Muscle layer of duodenum (tissue), 2 donors: ENCODE measurements around the gene GHRH.

ENCODE experiments used
- H3K27ac ChIP-seq: one replicate; pipeline ENCODE4 v1.7.0; 2013; ENCODE audit warnings: mild to moderate bottlenecking, low read length
- H3K27me3 ChIP-seq: one replicate; pipeline ENCODE4 v1.7.0; 2013; ENCODE audit warnings: low read depth, mild to moderate bottlenecking, control low read depth, low read length
- H3K36me3 ChIP-seq, 2 donors: one replicate each; pipeline ENCODE4 v1.7.0; 2013; ENCODE audit warnings: low read length in 2 of 2, control low read depth in 1 of 2, mild to moderate bottlenecking in 1 of 2; ENCODE audit not compliant: insufficient read depth in 2 of 2, control insufficient read depth in 1 of 2
- H3K4me1 ChIP-seq, 2 donors: one replicate each; pipeline ENCODE4 v1.7.0; 2013; ENCODE audit warnings: low read length in 2 of 2, mild to moderate bottlenecking in 2 of 2, control low read depth in 1 of 2, moderate library complexity in 1 of 2; ENCODE audit not compliant: insufficient read depth in 2 of 2, control insufficient read depth in 1 of 2
- H3K4me3 ChIP-seq, 2 donors: one replicate each; pipeline ENCODE4 v1.7.0; 2013; ENCODE audit warnings: low read length in 2 of 2, low read depth in 1 of 2, mild to moderate bottlenecking in 1 of 2
- H3K9me3 ChIP-seq, 2 donors: one replicate each; pipeline ENCODE4 v1.7.0; 2013; ENCODE audit warnings: low read length in 2 of 2, control low read depth in 1 of 2, mild to moderate bottlenecking in 1 of 2; ENCODE audit not compliant: control insufficient read depth in 1 of 2
- donor health status: healthy.

GHRH gene

DNA sequence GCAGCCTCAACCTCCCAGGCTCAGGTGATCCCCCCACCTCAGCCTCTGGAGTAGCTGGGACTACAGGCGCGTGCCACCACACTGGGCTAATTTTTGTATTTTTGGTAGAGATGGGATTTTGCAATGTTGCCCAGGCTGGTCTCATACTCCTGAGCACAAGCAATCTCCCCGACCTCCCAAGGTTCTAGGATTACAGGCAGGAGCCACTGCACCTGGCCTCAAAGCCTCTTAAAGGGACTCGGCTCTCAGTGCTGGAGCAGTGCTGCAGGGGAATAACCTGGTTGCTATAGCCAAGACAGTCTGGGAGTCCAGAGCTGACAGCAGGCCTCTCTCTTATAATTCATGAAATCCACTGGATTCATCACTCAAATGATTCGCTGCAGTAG lies 17.0 kb downstream of the GHRH start:
- no peak overlapping the region for H3K4me3 ChIP-seq
- no peaks in the 10 kb centered on the region for H3K9me3 ChIP-seq
- H3K36me3 ChIP-seq: peaks cover 25 to 45% of the 10 kb centered on the region in 2 donors
- no peaks in the 10 kb centered on the region for H3K27me3 ChIP-seq
- no peak overlapping the region for H3K27ac ChIP-seq
- H3K4me1 ChIP-seq: peaks cover 0 to 3% of the 10 kb centered on the region in 2 donors

DNA sequence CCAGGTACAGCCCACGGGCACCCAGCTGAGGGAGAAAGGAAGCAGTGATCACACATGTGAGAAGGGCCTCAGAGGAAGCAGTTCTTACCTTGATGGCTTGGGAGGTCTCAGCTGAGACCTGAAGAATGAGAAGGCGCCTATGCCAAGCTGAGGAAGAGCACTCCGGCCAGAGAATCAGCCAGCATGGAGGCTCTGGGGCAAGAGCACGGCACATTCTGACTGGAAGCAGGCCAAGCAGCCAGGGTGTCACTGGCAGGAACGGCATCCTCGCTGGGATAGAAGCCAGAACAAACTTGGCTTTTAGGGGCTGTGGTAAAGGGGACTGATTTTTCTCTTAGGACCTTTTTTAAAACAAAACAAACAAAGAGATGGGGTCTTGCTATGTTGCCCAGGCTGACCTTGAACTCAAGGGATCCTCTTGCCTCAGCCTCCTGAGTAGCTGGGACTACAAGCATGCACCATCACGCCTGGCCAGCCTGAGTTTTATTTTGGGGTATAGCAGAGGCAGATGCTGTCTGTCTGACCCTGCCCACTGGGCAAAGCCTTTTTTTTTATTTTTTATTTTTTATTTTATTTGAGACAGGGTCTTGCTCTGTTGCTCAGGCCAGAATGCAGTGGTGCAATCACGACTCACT lies 17.6 kb downstream of the GHRH start:
- H3K27ac ChIP-seq: no peak overlapping the region

GRCh38 chr20:37243076-37243936 lies 18.3 kb downstream of the GHRH start:
- Histone ChIP-seq H3K27me3 (no peaks in the 10 kb centered on the region), H3K27ac (no peak overlapping the region), H3K36me3 (peaks cover 28 to 54% of the 10 kb centered on the region in 2 donors), H3K9me3 (no peaks in the 10 kb centered on the region), H3K4me3 (no peak overlapping the region), H3K4me1 (peaks cover 0 to 13% of the 10 kb centered on the region in 2 donors)

More for the DNA sequence above, 17.6 kb downstream of the GHRH start:
- Histone ChIP-seq H3K36me3 (peaks cover 25 to 50% of the 10 kb centered on the region in 2 donors), H3K4me1 (peaks cover 0 to 6% of the 10 kb centered on the region in 2 donors), H3K4me3 (no peak overlapping the region), H3K27me3 (no peaks in the 10 kb centered on the region), H3K9me3 (no peaks in the 10 kb centered on the region)

GRCh38 chr20:37242503-37242902 lies 19.1 kb downstream of the GHRH start:
- Histone ChIP-seq H3K4me3 (no peak overlapping the region), H3K4me1 (peaks cover 0 to 14% of the 10 kb centered on the region in 2 donors), H3K36me3 (peaks cover 36 to 59% of the 10 kb centered on the region in 2 donors), H3K27ac (no peak overlapping the region), H3K9me3 (no peaks in the 10 kb centered on the region), H3K27me3 (no peaks in the 10 kb centered on the region)

GRCh38 chr20:37240337-37241067 lies 21.1 kb downstream of the GHRH start:
- Histone ChIP-seq H3K4me1 (peaks cover 0 to 14% of the 10 kb centered on the region in 2 donors), H3K9me3 (no peaks in the 10 kb centered on the region), H3K27me3 (no peaks in the 10 kb centered on the region), H3K36me3 (peaks cover 55 to 77% of the 10 kb centered on the region in 2 donors), H3K27ac (no peak overlapping the region), H3K4me3 (no peak overlapping the region)

- H3K4me1 ChIP-seq: peaks cover 0 to 14% of the 10 kb centered on the region in 2 donors
- no peaks in the 10 kb centered on the region for H3K27me3 ChIP-seq
- peaks cover 69 to 88% of the 10 kb centered on the region in 2 donors for H3K36me3 ChIP-seq
- H3K9me3 ChIP-seq: no peaks in the 10 kb centered on the region
- H3K27ac ChIP-seq: no peak overlapping the region
- no peak overlapping the region for H3K4me3 ChIP-seq
Measured at GRCh38 chr20:37238935-37239451, 22.6 kb downstream of the GHRH start.

DNA sequence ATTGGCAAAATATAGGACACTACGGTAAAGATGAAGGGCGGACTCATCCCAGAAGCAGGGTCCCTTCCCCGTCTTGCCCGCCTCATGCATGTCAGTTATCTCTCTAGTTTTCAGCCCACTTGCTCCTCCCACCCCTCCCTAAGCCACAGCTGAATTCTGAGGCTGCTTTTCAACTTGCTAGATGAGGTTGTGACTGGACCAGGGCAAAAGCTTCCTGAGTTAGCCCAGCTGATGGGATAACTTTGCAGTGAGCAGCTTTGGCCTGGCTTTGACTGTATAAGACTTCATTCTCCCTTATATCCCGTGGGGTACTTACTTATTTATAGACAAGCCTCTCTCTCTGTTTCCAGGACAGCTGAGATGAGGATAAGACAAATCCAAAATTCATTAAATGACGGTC lies 23.2 kb downstream of the GHRH start:
- Histone ChIP-seq H3K9me3 (no peaks in the 10 kb centered on the region), H3K27me3 (no peaks in the 10 kb centered on the region), H3K4me1 (peaks cover 0 to 10% of the 10 kb centered on the region in 2 donors), H3K27ac (no peak overlapping the region), H3K4me3 (no peak overlapping the region), H3K36me3 (peaks cover 75 to 88% of the 10 kb centered on the region in 2 donors)

GRCh38 chr20:37237656-37238055 lies 24.0 kb downstream of the GHRH start:
- no peaks in the 10 kb centered on the region for H3K9me3 ChIP-seq
- peaks cover 77 to 83% of the 10 kb centered on the region in 2 donors for H3K36me3 ChIP-seq
- peaks cover 0 to 10% of the 10 kb centered on the region in 2 donors for H3K4me1 ChIP-seq
- H3K4me3 ChIP-seq: no peak overlapping the region
- no peak overlapping the region for H3K27ac ChIP-seq
- H3K27me3 ChIP-seq: no peaks in the 10 kb centered on the region

- H3K27me3 ChIP-seq: no peaks in the 10 kb centered on the region
- H3K4me3 ChIP-seq: no peak overlapping the region
- peaks cover 0 to 10% of the 10 kb centered on the region in 2 donors for H3K4me1 ChIP-seq
- no peak overlapping the region for H3K27ac ChIP-seq
- no peaks in the 10 kb centered on the region for H3K9me3 ChIP-seq
- peaks cover 78 to 82% of the 10 kb centered on the region in 2 donors for H3K36me3 ChIP-seq
Measured at GRCh38 chr20:37236462-37236861, 25.2 kb downstream of the GHRH start.

DNA sequence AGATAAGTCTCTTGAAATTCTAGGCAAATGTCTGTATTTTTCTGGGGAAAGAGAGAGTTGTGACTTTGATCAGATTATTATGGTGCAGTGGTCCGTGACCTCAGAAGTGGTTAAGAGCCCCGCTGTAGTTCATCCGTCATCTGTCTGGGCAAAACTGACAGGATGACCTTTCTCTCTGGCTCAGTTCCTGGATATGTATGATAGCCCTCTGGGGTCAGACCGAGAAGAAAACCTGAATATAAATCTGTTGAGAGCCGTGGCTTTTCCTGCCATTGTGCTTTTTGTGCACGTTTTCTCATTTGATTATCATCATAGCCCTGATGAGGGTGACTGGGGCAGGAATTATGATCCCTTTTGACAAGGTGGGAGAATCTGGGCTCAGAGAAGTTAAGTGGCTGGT lies 26.5 kb downstream of the GHRH start:
- Histone ChIP-seq H3K9me3 (no peaks in the 10 kb centered on the region), H3K27me3 (no peaks in the 10 kb centered on the region), H3K4me1 (peaks cover 0 to 10% of the 10 kb centered on the region in 2 donors), H3K27ac (no peak overlapping the region), H3K36me3 (peaks cover 79 to 83% of the 10 kb centered on the region in 2 donors), H3K4me3 (no peak overlapping the region)

GRCh38 chr20:37234254-37234581 lies 27.4 kb downstream of the GHRH start:
- Histone ChIP-seq H3K27me3 (no peaks in the 10 kb centered on the region), H3K4me3 (no peak overlapping the region), H3K27ac (no peak overlapping the region), H3K9me3 (no peaks in the 10 kb centered on the region), H3K36me3 (peaks cover 82 to 85% of the 10 kb centered on the region in 2 donors), H3K4me1 (peaks cover 0 to 10% of the 10 kb centered on the region in 2 donors)
